Activated CD4-positive, alpha-beta T cell treated with anti-CD3 and anti-CD28 coated beads, Interleukin-2, amount 10 ng/mL, durations not matched to agents 7 days and 5 days (primary cell): ENCODE results near the gene MYCBP2. TPM values are rescaled to one million over a fixed set of nuclear protein-coding genes. Genes with fewer than 3 reads are reported as not detected.

ENCODE experiments used
- CTCF ChIA-PET: fragments of 350-600 bp; sonication (Branson Sonifier 250); formaldehyde crosslinking; loops from one replicate; lab custom pipeline; 2021; ENCODE audit warnings: antibody characterized with exemption; lab: Charles Lee
- POLR2A ChIA-PET: fragments of 350-600 bp; sonication (Branson Sonifier 250); formaldehyde crosslinking; loops from one replicate; lab custom pipeline; 2021; ENCODE audit warnings: antibody characterized with exemption; lab: Charles Lee
- DNase-seq: peaks from one replicate; pipeline ENCODE4 v3.0.0-alpha.2; 2020
- H3K27ac Mint-ChIP-seq: one replicate; pipeline ENCODE4 v1.8.0; 2021; ENCODE audit warnings: mild to moderate bottlenecking, moderate library complexity, mixed read lengths
- H3K27me3 Mint-ChIP-seq: one replicate; pipeline ENCODE4 v1.8.0; 2021; ENCODE audit warnings: mixed read lengths
- H3K36me3 Mint-ChIP-seq: one replicate; pipeline ENCODE4 v1.8.0; 2021; ENCODE audit warnings: low read depth, mixed read lengths
- H3K4me1 Mint-ChIP-seq: one replicate; pipeline ENCODE4 v1.8.0; 2021; ENCODE audit warnings: mixed read lengths
- H3K4me3 Mint-ChIP-seq: one replicate; pipeline ENCODE4 v1.8.0; 2021; ENCODE audit warnings: mild to moderate bottlenecking, moderate library complexity, mixed read lengths
- H3K9me3 Mint-ChIP-seq: one replicate; pipeline ENCODE4 v1.8.0; 2021; ENCODE audit warnings: mixed read lengths
- total RNA-seq, 2 experiments: library from RNA; stranded (reverse); gene quantifications; one replicate each; pipeline ENCODE4 v1.2.3, GENCODE V29; 2021

The MYCBP2 gene
- total RNA-seq, 2 experiments from 2014 or later: 118 to 129 TPM

DNA sequence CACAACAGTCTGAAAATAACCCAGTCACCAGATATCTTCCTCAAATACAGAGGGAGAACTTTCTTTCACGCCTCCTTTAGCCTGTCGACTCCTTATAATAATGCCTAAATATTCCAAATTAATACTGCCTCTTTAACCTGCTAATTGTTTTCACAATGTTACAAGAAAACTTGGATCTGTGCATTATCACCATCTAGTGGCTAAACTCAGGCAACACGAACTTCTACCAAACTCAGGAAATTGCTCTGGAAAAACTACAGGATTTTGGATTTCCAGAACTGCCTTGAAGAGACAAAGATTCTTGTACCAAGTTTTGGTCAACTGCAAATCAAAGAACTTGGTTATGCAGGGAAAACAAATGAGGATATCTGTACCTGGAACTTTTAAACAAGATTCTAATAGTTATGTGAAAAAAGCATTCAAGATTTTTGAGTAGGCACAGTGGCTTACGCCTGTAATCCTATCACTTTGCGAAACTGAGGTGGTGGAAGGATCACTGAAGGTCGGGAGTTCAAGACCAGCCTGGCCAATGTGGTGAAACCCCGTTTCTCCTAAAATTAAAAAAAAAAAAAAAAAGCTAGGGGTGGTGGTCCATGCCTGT, 324.2 kb downstream of the MYCBP2 start:
- H3K27ac Mint-ChIP-seq: no peak overlapping the region
- peaks cover 24% of the 10 kb centered on the region for H3K4me1 Mint-ChIP-seq
- no peaks in the 10 kb centered on the region for H3K27me3 Mint-ChIP-seq
- ChIA-PET POLR2A (no interaction called here), CTCF (interaction anchor here (0.6 to 1.6 kb wide), 6 partner anchors 10 to 511 kb away, joined by 3 to 6 read pairs (median 4); no protein-coding TSS in a partner anchor)
- no peak for DNase-seq
- H3K9me3 Mint-ChIP-seq: no peaks in the 10 kb centered on the region
- H3K4me3 Mint-ChIP-seq: no peak overlapping the region
- peaks cover 44% of the 10 kb centered on the region for H3K36me3 Mint-ChIP-seq

DNA sequence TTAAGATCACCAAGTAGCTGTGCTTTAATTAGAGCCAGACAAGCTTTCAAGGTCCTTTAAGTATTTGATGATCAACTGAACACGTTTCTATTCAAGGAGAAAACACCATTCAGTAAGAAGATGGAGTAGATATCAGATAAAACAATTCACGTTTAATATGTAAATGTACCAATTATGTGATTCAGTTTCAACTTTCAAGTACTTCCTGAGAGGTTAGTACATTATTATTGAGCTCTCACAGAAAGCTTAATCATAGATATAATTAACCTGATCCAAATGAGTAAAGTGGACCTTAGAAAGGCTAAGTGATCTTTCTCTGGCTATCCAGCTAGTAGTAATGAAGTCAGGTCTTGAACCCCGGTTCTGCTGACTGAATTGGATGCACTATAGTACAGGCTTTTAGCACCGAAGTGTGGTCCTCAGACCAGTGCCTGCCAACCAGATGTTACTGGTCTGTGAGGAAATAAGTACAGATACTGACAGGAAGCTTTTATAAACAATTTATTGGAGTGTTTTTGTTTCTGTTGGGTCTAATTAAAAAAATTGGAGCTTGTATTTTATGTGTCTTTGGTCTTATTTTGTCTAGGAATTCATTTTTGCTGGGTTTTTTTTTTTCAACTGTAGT, 324.8 kb downstream of the MYCBP2 start:
- Mint-ChIP-seq H3K4me1 (peaks cover 26% of the 10 kb centered on the region), H3K4me3 (no peak overlapping the region), H3K9me3 (no peaks in the 10 kb centered on the region), H3K27ac (peak overlapping the region; percentile 41), H3K36me3 (peaks cover 44% of the 10 kb centered on the region), H3K27me3 (no peaks in the 10 kb centered on the region)
- ChIA-PET POLR2A (interaction anchor here (0.6 kb wide), 1 partner anchor 1676 kb away, joined by 4 read pairs; no protein-coding TSS in a partner anchor), CTCF (interaction anchor here (0.6 to 1.6 kb wide), 4 partner anchors 9 to 512 kb away, joined by 3 to 6 read pairs (median 4); no protein-coding TSS in a partner anchor)
- no peak for DNase-seq

DNA sequence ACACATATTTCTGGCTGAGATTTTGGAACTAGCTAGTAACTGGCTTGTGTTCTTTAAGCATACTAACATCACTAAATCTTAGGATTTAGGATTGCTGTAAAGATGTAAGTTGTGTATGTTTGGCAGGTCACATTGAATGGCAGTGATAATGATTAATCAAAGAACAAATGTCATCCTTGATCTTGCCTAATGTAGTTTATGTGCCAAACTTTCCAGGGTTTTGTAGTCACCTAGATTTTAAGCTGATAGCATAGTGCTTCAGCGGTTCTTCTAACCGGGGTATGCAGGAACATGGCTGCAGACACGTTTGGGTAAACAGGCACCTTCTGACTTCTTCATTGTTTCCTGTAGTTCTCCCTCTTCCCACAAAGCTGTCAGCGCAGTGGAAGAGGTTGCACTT, 325.4 kb downstream of the MYCBP2 start:
- ChIA-PET POLR2A (interaction anchor here (0.6 kb wide), 1 partner anchor 1675 kb away, joined by 4 read pairs; no protein-coding TSS in a partner anchor), CTCF (interaction anchor here (1.0 to 1.6 kb wide), 3 partner anchors 9 to 24 kb away, joined by 3 to 6 read pairs (median 3); no protein-coding TSS in a partner anchor)
- Mint-ChIP-seq H3K27me3 (no peaks in the 10 kb centered on the region), H3K4me1 (peaks cover 28% of the 10 kb centered on the region), H3K27ac (peak overlapping the region; percentile 41), H3K36me3 (peaks cover 46% of the 10 kb centered on the region), H3K4me3 (no peak overlapping the region), H3K9me3 (no peaks in the 10 kb centered on the region)
- no peak for DNase-seq

DNA sequence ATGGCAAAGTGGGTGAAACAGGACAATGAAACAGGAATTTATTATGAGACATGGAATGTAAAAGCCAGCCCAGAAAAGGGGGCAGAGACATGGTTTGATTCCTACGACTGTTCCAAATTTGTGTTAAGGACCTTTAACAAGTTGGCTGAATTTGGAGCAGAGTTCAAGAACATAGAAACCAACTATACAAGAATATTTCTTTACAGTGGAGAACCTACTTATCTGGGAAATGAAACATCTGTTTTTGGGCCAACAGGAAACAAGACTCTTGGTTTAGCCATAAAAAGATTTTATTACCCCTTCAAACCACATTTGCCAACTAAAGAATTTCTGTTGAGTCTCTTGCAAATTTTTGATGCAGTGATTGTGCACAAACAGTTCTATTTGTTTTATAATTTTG, 326.4 kb downstream of the MYCBP2 start:
- ChIA-PET POLR2A (interaction anchor here (0.6 kb wide), 1 partner anchor 1975 kb away, joined by 4 read pairs; no protein-coding TSS in a partner anchor), CTCF (interaction anchor here (1.1 to 1.4 kb wide), 2 partner anchors 10 to 16 kb away, joined by 3 to 6 read pairs; no protein-coding TSS in a partner anchor)
- DNase-seq: no peak
- Mint-ChIP-seq H3K9me3 (no peaks in the 10 kb centered on the region), H3K36me3 (peaks cover 55% of the 10 kb centered on the region), H3K27me3 (no peaks in the 10 kb centered on the region), H3K27ac (no peak overlapping the region), H3K4me1 (peaks cover 28% of the 10 kb centered on the region), H3K4me3 (no peak overlapping the region)

Other genes with a start within 250 kb of the MYCBP2 start
- gene SCEL, start 208.6 kb upstream of the MYCBP2 start, total RNA-seq: not detected